A549 (cell line): Measurements from ENCODE around the gene SND1. TPM values are rescaled to one million over a fixed set of nuclear protein-coding genes. Genes with fewer than 3 reads are reported as not detected.

Experiments used
- ATAC-seq, 2 experiments: fragments of 200-7000 bp in 1 of 2; fragments of >200 bp in 1 of 2; cut with Nextera tagmentation in 1 of 2; cut with Tn5 transposase in 1 of 2; 3 replicates each; pipeline versions ENCODE4 v1.8.0 to v1.9.1; 2018 to 2020; ENCODE audit warnings: mild to moderate bottlenecking in 1 of 2, moderate library complexity in 1 of 2
- CTCF ChIA-PET: fragments of 300-600 bp; sonication (Branson Sonifier 250); formaldehyde crosslinking; extraction: SDS; loops from one replicate; lab custom pipeline; 2021; ENCODE audit warnings: antibody characterized with exemption, inconsistent platforms; lab: Yijun Ruan, JAX
- POLR2A ChIA-PET: fragments of 350-600 bp; formaldehyde crosslinking; extraction: SDS; loops from one replicate; lab custom pipeline; 2021; ENCODE audit warnings: antibody characterized with exemption, inconsistent platforms; lab: Yijun Ruan, JAX
- DNase-seq, 2 experiments: peaks; one replicate each; pipeline versions ENCODE4 v3.0.0 to v3.0.0-alpha.2; 2011 to 2016; ENCODE audit warnings: low read depth in 1 of 2, low spot score in 1 of 2
- FAIRE-seq: peaks from 2 replicates; lab custom pipeline; 2011; peaks lifted over from hg19 to GRCh38; lab: Jason Lieb, UNC
- H3K27ac ChIP-seq, 2 experiments: fragments of >200 bp; sonication (Bioruptor Twin); formaldehyde crosslinking; 3 replicates each; pipeline ENCODE4 v1.5.1; 2016 to 2017
- H3K4me1 ChIP-seq: fragments of >200 bp; sonication (Bioruptor Twin); formaldehyde crosslinking; 3 replicates; pipeline ENCODE4 v1.6.1; 2016
- H3K4me2 ChIP-seq: fragments of >200 bp; sonication (Bioruptor Twin); formaldehyde crosslinking; 3 replicates; pipeline ENCODE4 v1.6.1; 2016
- H3K4me3 ChIP-seq: fragments of >200 bp; sonication (Bioruptor Twin); formaldehyde crosslinking; 3 replicates; pipeline ENCODE4 v1.5.1; 2016
- H3K9me3 ChIP-seq: fragments of >200 bp; sonication (Bioruptor Twin); formaldehyde crosslinking; 3 replicates; pipeline ENCODE4 v1.6.1; 2016
- BCL3 ChIP-seq: fragments of >200 bp; sonication (Bioruptor Twin); formaldehyde crosslinking; IDR thresholded peaks from 3 replicates; pipeline ENCODE4 v1.6.1; 2016
- CBX2 ChIP-seq: fragments of 200-600 bp; sonication (generic); IDR thresholded peaks from 2 replicates; pipeline ENCODE4 v1.6.1; 2016; ENCODE audit warnings: low read depth, mild to moderate bottlenecking, borderline replicate concordance
- EHF ChIP-seq: fragments of 250-450 bp; sonication (Bioruptor Pico); IDR thresholded peaks from 2 replicates; pipeline ENCODE4 v1.5.0; 2020; ENCODE audit warnings: mild to moderate bottlenecking
- FOSL2 ChIP-seq, 2 experiments: fragments of 450-650 bp in 1 of 2; fragments of >200 bp in 1 of 2; sonication (Bioruptor Twin) in 1 of 2; formaldehyde crosslinking; IDR thresholded peaks; 2 replicates each; pipeline versions ENCODE4 v1.5.0 to v1.6.1; 2016 to 2020; ENCODE audit warnings: mild to moderate bottlenecking in 1 of 2, moderate library complexity in 1 of 2
- FOXS1 ChIP-seq: fragments of 250-450 bp; sonication (Bioruptor Pico); IDR thresholded peaks from 2 replicates; pipeline ENCODE4 v1.5.0; 2020; ENCODE audit warnings: mild to moderate bottlenecking, moderate library complexity
- GATA3 ChIP-seq: IDR thresholded peaks from 2 replicates; pipeline ENCODE4 v1.6.1; 2012; ENCODE audit warnings: borderline replicate concordance
- HDAC2 ChIP-seq: fragments of 200-600 bp; sonication (generic); IDR thresholded peaks from 2 replicates; pipeline ENCODE4 v1.6.1; 2016
- HEYL ChIP-seq: fragments of 250-450 bp; sonication (Bioruptor Pico); IDR thresholded peaks from 2 replicates; pipeline ENCODE4 v1.8.0; 2021; ENCODE audit warnings: mild to moderate bottlenecking, moderate library complexity
- HOXB5 ChIP-seq: fragments of 250-450 bp; sonication (Bioruptor Pico); IDR thresholded peaks from 2 replicates; pipeline ENCODE4 v1.5.0; 2020; ENCODE audit warnings: mild to moderate bottlenecking, moderate library complexity
- JUN ChIP-seq, 2 experiments: fragments of >200 bp; sonication (Bioruptor Twin); formaldehyde crosslinking; IDR thresholded peaks; 2 replicates in 1 of 2; 3 replicates in 1 of 2; pipeline ENCODE4 v1.6.1; 2016 to 2017
- JUNB ChIP-seq: fragments of >200 bp; sonication (Bioruptor Twin); formaldehyde crosslinking; IDR thresholded peaks from 2 replicates; pipeline ENCODE4 v1.6.1; 2016
- MAFK ChIP-seq: fragments of 450-650 bp; IDR thresholded peaks from 2 replicates; pipeline ENCODE4 v1.6.1; 2014; ENCODE audit not compliant: partially characterized antibody
- MAZ ChIP-seq: fragments of 150-350 bp; IDR thresholded peaks from 2 replicates; pipeline ENCODE4 v1.6.1; 2014; ENCODE audit warnings: antibody characterized with exemption, low read depth, low read length, borderline replicate concordance
- NFE2L2 ChIP-seq: fragments of 150-350 bp; conservative IDR thresholded peaks from 2 replicates; pipeline ENCODE4 v1.6.1; 2014; ENCODE audit warnings: low read length
- NPAS2 ChIP-seq: fragments of 250-450 bp; sonication (Bioruptor Pico); IDR thresholded peaks from 2 replicates; pipeline ENCODE4 v1.8.0; 2022; ENCODE audit warnings: mild to moderate bottlenecking, moderate library complexity, borderline replicate concordance
- PBX3 ChIP-seq: IDR thresholded peaks from 2 replicates; pipeline ENCODE4 v1.6.1; 2012
- RAD21 ChIP-seq, 2 experiments: fragments of >200 bp in 1 of 2; sonication (Bioruptor Twin) in 1 of 2; formaldehyde crosslinking in 1 of 2; IDR thresholded peaks in 1 of 2; conservative IDR thresholded peaks in 1 of 2; 2 replicates in 1 of 2; 3 replicates in 1 of 2; pipeline ENCODE4 v1.6.1; 2012 to 2018; ENCODE audit warnings: inconsistent platforms in 1 of 2
- RARB ChIP-seq: fragments of 250-450 bp; sonication (Bioruptor Pico); IDR thresholded peaks from 2 replicates; pipeline ENCODE4 v1.8.0; 2021; ENCODE audit warnings: mild to moderate bottlenecking, moderate library complexity
- RNF2 ChIP-seq: fragments of 200-600 bp; sonication (generic); IDR thresholded peaks from 2 replicates; pipeline ENCODE4 v1.6.1; 2016; ENCODE audit warnings: low read depth, mild to moderate bottlenecking, antibody characterized with exemption, moderate library complexity, borderline replicate concordance
- SREBF2 ChIP-seq: fragments of 450-650 bp; IDR thresholded peaks from 2 replicates; pipeline ENCODE4 v1.6.1; 2014; ENCODE audit warnings: mild to moderate bottlenecking, moderate library complexity
- TFCP2L1 ChIP-seq: fragments of 250-450 bp; sonication (Bioruptor Pico); IDR thresholded peaks from 2 replicates; pipeline ENCODE4 v1.5.0; 2021; ENCODE audit warnings: mild to moderate bottlenecking
- ZC3H11A ChIP-seq: fragments of 450-650 bp; IDR thresholded peaks from 2 replicates; pipeline ENCODE4 v1.6.1; 2014; ENCODE audit warnings: antibody characterized with exemption, mild to moderate bottlenecking
- ZFP36 ChIP-seq: fragments of 450-650 bp; IDR thresholded peaks from 2 replicates; pipeline ENCODE4 v1.6.1; 2014; ENCODE audit warnings: borderline replicate concordance; ENCODE audit not compliant: partially characterized antibody
- ZNF302 ChIP-seq: fragments of 250-450 bp; sonication (Bioruptor Pico); IDR thresholded peaks from 2 replicates; pipeline ENCODE4 v1.9.0; 2021; ENCODE audit warnings: inconsistent platforms, mild to moderate bottlenecking, moderate library complexity
- ZSCAN20 ChIP-seq: fragments of 250-450 bp; sonication (Bioruptor Pico); IDR thresholded peaks from 2 replicates; pipeline ENCODE4 v1.8.0; 2022; ENCODE audit warnings: mild to moderate bottlenecking, moderate library complexity
- WGBS: methylation state at CpG from one replicate; pipeline ENCODE4 v1.1.6; 2017; ENCODE audit errors: missing lambda C conversion rate; 5-methylcytosine and 5-hydroxymethylcytosine counted together
- polyA plus RNA-seq, 4 experiments: library from polyadenylated mRNA; depleted of rRNA in 3 of 4; stranded (reverse); fragments of >200 nt; fragmentation: RNase III in 1 of 4; extraction: RNeasy Plus Mini Kit Qiagen cat#74134 plus additional on column Dnase treatment in 1 of 4; gene quantifications; 2 replicates in 3 of 4; 3 replicates in 1 of 4; pipeline ENCODE4 v1.2.3, GENCODE V29; 2011 to 2017
- TF ChIP-seq, protein P1 (sequence below): IDR thresholded peaks from 2 replicates; pipeline ENCODE4 v1.6.1; 2012; ENCODE audit warnings: low read depth, borderline replicate concordance
- TF ChIP-seq, protein P2 (sequence below): fragments of >200 bp; sonication (Bioruptor Twin); formaldehyde crosslinking; IDR thresholded peaks from 3 replicates; pipeline ENCODE4 v1.5.1; 2016
- TF ChIP-seq, protein P3 (sequence below): fragments of 450-650 bp; IDR thresholded peaks from 2 replicates; pipeline ENCODE4 v1.6.1; 2014; ENCODE audit warnings: antibody characterized with exemption

Gene SND1
- polyA plus RNA-seq, 2 of the 4 experiments (the other 2 are of a cell fraction) = 102 to 138 TPM

GRCh38 chr7:127635659-127636285, 16.2 kb upstream of the SND1 start:
- DNase-seq (no peak), ATAC-seq (no peak), FAIRE-seq (no peak)
- H3K9me3 ChIP-seq = no peaks in the 10 kb centered on the region
- no peak overlapping the region for H3K4me3 ChIP-seq
- TF ChIP-seq TFCP2L1 (CRISPR knock-in tag) (no peak), NFE2L2 (no peak), RNF2 (no peak)
- TF ChIP-seq, protein P1, sequence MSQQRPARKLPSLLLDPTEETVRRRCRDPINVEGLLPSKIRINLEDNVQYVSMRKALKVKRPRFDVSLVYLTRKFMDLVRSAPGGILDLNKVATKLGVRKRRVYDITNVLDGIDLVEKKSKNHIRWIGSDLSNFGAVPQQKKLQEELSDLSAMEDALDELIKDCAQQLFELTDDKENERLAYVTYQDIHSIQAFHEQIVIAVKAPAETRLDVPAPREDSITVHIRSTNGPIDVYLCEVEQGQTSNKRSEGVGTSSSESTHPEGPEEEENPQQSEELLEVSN = no peak
- TF ChIP-seq, protein P2, sequence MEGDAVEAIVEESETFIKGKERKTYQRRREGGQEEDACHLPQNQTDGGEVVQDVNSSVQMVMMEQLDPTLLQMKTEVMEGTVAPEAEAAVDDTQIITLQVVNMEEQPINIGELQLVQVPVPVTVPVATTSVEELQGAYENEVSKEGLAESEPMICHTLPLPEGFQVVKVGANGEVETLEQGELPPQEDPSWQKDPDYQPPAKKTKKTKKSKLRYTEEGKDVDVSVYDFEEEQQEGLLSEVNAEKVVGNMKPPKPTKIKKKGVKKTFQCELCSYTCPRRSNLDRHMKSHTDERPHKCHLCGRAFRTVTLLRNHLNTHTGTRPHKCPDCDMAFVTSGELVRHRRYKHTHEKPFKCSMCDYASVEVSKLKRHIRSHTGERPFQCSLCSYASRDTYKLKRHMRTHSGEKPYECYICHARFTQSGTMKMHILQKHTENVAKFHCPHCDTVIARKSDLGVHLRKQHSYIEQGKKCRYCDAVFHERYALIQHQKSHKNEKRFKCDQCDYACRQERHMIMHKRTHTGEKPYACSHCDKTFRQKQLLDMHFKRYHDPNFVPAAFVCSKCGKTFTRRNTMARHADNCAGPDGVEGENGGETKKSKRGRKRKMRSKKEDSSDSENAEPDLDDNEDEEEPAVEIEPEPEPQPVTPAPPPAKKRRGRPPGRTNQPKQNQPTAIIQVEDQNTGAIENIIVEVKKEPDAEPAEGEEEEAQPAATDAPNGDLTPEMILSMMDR = no peak
- H3K4me2 ChIP-seq = no peak overlapping the region
- no peaks in the 10 kb centered on the region for H3K4me1 ChIP-seq
- ChIA-PET POLR2A (no interaction called here), CTCF (no interaction called here)
- H3K27ac ChIP-seq = no peak overlapping the region
- 40% methylated on average over 3 of the region's 3 CpGs for WGBS

- TF ChIP-seq ZC3H11A (no peak), BCL3 (no peak), SREBF2 (no peak), HDAC2 (no peak), CBX2 (no peak), ZSCAN20 (CRISPR knock-in tag) (no peak), FOSL2 (IDR thresholded peaks at IDR 0.05) (no peak), FOSL2 (CRISPR knock-in tag; IDR thresholded peaks at IDR 0.05) (no peak)
- TF ChIP-seq, protein P1 = no peak
- no peak for ATAC-seq
- ChIA-PET CTCF (interaction anchor here (1.2 kb wide), 1 partner anchor 9 kb away, joined by 3 read pairs; no protein-coding TSS in a partner anchor), POLR2A (no interaction called here)
- no peak for DNase-seq
- no peak overlapping the region for H3K4me3 ChIP-seq
- H3K27ac ChIP-seq = no peak overlapping the region
- FAIRE-seq = no peak
- H3K4me2 ChIP-seq = no peak overlapping the region
- no peaks in the 10 kb centered on the region for H3K9me3 ChIP-seq
- no peaks in the 10 kb centered on the region for H3K4me1 ChIP-seq
Measured at GRCh38 chr7:127638197-127638596, 13.8 kb upstream of the SND1 start.

- Histone ChIP-seq H3K27ac (no peak overlapping the region), H3K4me2 (no peak overlapping the region), H3K4me3 (no peak overlapping the region), H3K9me3 (no peaks in the 10 kb centered on the region), H3K4me1 (no peaks in the 10 kb centered on the region)
- 63% methylated on average over 2 of the region's 2 CpGs for WGBS
- TF ChIP-seq RARB (CRISPR knock-in tag) = no peak
- TF ChIP-seq HOXB5 (CRISPR knock-in tag) = no peak
- TF ChIP-seq MAZ = no peak
- no peak for TF ChIP-seq NPAS2 (CRISPR knock-in tag)
- TF ChIP-seq GATA3 = no peak
- no peak for TF ChIP-seq FOXS1 (CRISPR knock-in tag)
- TF ChIP-seq JUN (IDR thresholded peaks at IDR 0.05) = no peak
- TF ChIP-seq, protein P3, sequence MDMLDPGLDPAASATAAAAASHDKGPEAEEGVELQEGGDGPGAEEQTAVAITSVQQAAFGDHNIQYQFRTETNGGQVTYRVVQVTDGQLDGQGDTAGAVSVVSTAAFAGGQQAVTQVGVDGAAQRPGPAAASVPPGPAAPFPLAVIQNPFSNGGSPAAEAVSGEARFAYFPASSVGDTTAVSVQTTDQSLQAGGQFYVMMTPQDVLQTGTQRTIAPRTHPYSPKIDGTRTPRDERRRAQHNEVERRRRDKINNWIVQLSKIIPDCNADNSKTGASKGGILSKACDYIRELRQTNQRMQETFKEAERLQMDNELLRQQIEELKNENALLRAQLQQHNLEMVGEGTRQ = no peak
- TF ChIP-seq ZNF302 = no peak
- TF ChIP-seq RAD21 (conservative IDR thresholded peaks at IDR 0.05 in 1 of 2, IDR thresholded peaks at IDR 0.05 in 1 of 2) = no peak
- no peak for TF ChIP-seq TFCP2L1 (CRISPR knock-in tag)
- no peak for TF ChIP-seq MAFK
- TF ChIP-seq ZFP36 = no peak
- TF ChIP-seq ZC3H11A = no peak
- TF ChIP-seq SREBF2 = no peak
- no peak for TF ChIP-seq PBX3
- TF ChIP-seq HEYL (CRISPR knock-in tag) = no peak
- TF ChIP-seq EHF = no peak
- TF ChIP-seq HDAC2 = no peak
- TF ChIP-seq JUNB = no peak
- ChIA-PET POLR2A (no interaction called here), CTCF (no interaction called here)
- ATAC-seq = no peak
- no peak for FAIRE-seq
- no peak for DNase-seq
Measured at GRCh38 chr7:127644484-127644883, 7.5 kb upstream of the SND1 start.
